GM10248 (cell line): Measurements from ENCODE around the gene D2HGDH.

Experiments used
- CTCF ChIA-PET: fragments of 300-600 bp; sonication (Branson Sonifier 250); formaldehyde crosslinking; extraction: SDS; loops from one replicate; lab custom pipeline; 2021; ENCODE audit warnings: antibody characterized with exemption; lab: Yijun Ruan, JAX
- POLR2A ChIA-PET: fragments of 350-650 bp; sonication (Branson Sonifier 250); formaldehyde crosslinking; extraction: SDS; loops from one replicate; lab custom pipeline; 2020; ENCODE audit warnings: antibody characterized with exemption; lab: Yijun Ruan, JAX
- DNase-seq: peaks from one replicate; pipeline ENCODE4 v3.0.0; 2012; ENCODE audit errors: extremely low spot score
- CTCF ChIP-seq: IDR thresholded peaks from 2 replicates; pipeline ENCODE4 v1.5.1; 2012; ENCODE audit warnings: mild to moderate bottlenecking, low read depth; ENCODE audit errors: extremely low read depth, missing control alignments, control extremely low read depth

D2HGDH gene

GRCh38 chr2:241703032-241703604 lies 31.3 kb upstream of the D2HGDH start:
- ChIA-PET POLR2A (interaction anchor here (1.9 kb wide), 1 partner anchor 16 kb away, joined by 8 read pairs; the partner anchor contains the start of gene DTYMK), CTCF (interaction anchor here (0.7 to 5.7 kb wide), 11 partner anchors 12 to 175 kb away, joined by 3 to 39 read pairs (median 5); partner anchors contain the start of genes D2HGDH and DTYMK)
- TF ChIP-seq CTCF: no peak
- DNase-seq: peak; percentile 15

GRCh38 chr2:241706537-241706936 lies 27.9 kb upstream of the D2HGDH start:
- ChIA-PET CTCF (interaction anchor here (2.5 kb wide), 1 partner anchor 25 kb away, joined by 5 read pairs; no protein-coding TSS in a partner anchor), POLR2A (interaction anchor here (0.6 kb wide), 1 partner anchor 148 kb away, joined by 5 read pairs; no protein-coding TSS in a partner anchor)
- no peak for TF ChIP-seq CTCF
- DNase-seq: no peak

GRCh38 chr2:241708879-241709278 lies 25.6 kb upstream of the D2HGDH start:
- CTCF ChIA-PET: no interaction called here
- no peak for TF ChIP-seq CTCF
- POLR2A ChIA-PET: no interaction called here
- DNase-seq: no peak

- ChIA-PET POLR2A (no interaction called here), CTCF (interaction anchor here (1.4 to 2.6 kb wide), 3 partner anchors 12 to 27 kb away, joined by 3 to 13 read pairs (median 7); partner anchors contain the start of gene ING5)
- no peak for TF ChIP-seq CTCF
- no peak for DNase-seq
These were observed 15.3 kb upstream of the D2HGDH start for GRCh38 chr2:241719093-241719492.

- CTCF ChIA-PET: interaction anchor here (0.8 to 2.6 kb wide), 2 partner anchors 10 to 18 kb away, joined by 3 to 13 read pairs; partner anchors contain the start of gene ING5
- no peak for DNase-seq
- POLR2A ChIA-PET: no interaction called here
- no peak for TF ChIP-seq CTCF
These were observed 14.3 kb upstream of the D2HGDH start for GRCh38 chr2:241720099-241720498.

- ChIA-PET POLR2A (no interaction called here), CTCF (interaction anchor here (2.0 kb wide), 1 partner anchor 158 kb away, joined by 6 read pairs; no protein-coding TSS in a partner anchor)
- DNase-seq: no peak
- TF ChIP-seq CTCF: no peak
These were observed 13.9 kb upstream of the D2HGDH start for GRCh38 chr2:241720560-241720959.
